ENCODE measurements around the gene WDR70.

Gene WDR70

DNA sequence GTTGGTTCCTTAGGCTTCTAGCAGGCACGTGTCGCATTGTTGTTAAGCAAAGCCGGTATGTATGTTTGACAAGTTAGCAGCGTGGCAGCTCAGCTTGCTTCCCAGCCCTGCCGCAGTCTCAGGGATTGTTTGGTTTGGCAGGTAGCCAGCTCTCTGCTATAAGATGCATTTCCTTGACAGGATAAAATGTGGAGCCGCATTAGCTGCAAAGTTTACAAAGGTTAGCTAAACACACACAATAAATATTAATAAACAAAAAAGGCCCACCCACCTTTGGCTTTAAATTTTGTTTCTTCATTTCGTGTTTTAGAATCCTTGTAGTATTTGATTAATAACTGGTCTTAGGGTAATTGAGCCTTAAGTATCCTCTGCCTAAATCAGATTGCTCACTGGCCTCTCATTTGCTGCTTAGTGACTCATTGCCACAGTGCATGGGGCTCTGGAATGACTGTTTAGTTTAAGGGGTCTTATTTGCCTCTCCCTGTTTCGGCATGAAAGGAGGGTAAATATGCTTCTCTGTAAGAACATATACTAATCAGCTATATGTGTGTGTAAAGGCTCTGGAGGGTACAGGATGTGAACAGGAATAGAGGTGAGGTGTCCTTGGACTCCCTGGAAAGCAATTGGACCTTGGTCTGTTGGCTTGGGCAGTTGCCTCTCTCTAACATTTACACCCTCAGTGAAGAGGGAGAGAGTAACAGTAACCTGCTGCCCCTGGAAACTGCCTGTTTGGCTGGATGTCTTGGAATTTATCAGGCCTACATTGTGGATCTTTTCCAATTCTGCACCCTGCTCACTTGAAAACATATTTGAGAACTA, 338.7 kb downstream of the WDR70 start:
- Mint-ChIP-seq H3K9me3 (no peaks in the 10 kb centered on the region), H3K27me3 (ENCODE audit: low read depth) (no peaks in the 10 kb centered on the region), H3K4me1 (ENCODE audit: low read depth) (peaks cover 20% of the 10 kb centered on the region), H3K4me3 (no peak overlapping the region), H3K36me3 (ENCODE audit: low read depth) (peaks cover 7% of the 10 kb centered on the region), H3K27ac (no peak overlapping the region)
- DNase-seq (ENCODE audit: low spot score), result no peak

DNA sequence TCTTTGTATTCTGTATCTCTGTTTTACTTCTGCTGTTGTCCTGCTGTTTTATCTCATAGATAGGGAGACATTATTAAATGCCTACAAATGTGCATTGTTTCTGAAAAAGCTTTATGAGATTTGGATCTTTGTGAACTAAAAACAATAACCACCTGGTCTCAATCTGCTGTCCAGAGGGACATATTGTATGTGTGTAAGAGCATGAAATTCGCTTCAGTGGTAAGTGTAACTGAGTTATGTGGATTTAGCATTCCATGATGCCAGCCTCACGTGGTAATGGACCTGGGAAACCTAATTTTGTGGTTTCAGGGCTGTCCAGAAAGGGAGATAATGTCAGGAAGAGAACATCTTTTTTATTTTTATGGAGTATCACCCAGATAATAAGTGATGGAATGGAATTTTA, 341.4 kb downstream of the WDR70 start:
- no peak overlapping the region for H3K4me3 Mint-ChIP-seq
- no peak overlapping the region for H3K27ac Mint-ChIP-seq
- peaks cover 28% of the 10 kb centered on the region for H3K4me1 Mint-ChIP-seq (ENCODE audit: low read depth)
- no peaks in the 10 kb centered on the region for H3K9me3 Mint-ChIP-seq
- H3K36me3 Mint-ChIP-seq (ENCODE audit: low read depth), result peaks cover 8% of the 10 kb centered on the region
- DNase-seq (ENCODE audit: low spot score), result no peak
- H3K27me3 Mint-ChIP-seq (ENCODE audit: low read depth), result no peaks in the 10 kb centered on the region

DNA sequence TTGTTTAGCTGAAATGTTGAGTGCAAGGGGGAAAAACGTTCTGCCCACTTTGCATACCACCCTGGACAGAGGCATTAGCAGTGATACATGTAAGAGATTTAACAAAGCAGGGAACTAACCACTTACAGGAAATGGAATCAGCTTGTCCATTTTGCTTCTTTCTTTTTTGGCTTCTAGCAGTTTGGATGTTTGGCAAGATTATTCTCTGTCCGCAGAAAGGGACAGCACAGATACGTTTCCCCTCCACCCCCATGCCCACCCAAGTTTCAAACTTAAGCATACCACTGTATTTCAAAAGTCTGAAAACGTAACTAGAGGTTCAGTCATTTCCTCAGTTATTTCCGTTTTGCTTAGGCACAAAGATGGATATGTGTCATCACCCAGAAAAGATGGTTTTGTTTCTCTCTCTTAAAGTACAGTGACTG, 342.3 kb downstream of the WDR70 start:
- peak; percentile 64 for DNase-seq (ENCODE audit: low spot score)
- Mint-ChIP-seq H3K27me3 (ENCODE audit: low read depth) (no peaks in the 10 kb centered on the region), H3K36me3 (ENCODE audit: low read depth) (peaks cover 11% of the 10 kb centered on the region), H3K4me1 (ENCODE audit: low read depth) (peaks cover 28% of the 10 kb centered on the region), H3K27ac (peak overlapping the region; percentile 89), H3K9me3 (no peaks in the 10 kb centered on the region), H3K4me3 (peak overlapping the region; percentile 74)

DNA sequence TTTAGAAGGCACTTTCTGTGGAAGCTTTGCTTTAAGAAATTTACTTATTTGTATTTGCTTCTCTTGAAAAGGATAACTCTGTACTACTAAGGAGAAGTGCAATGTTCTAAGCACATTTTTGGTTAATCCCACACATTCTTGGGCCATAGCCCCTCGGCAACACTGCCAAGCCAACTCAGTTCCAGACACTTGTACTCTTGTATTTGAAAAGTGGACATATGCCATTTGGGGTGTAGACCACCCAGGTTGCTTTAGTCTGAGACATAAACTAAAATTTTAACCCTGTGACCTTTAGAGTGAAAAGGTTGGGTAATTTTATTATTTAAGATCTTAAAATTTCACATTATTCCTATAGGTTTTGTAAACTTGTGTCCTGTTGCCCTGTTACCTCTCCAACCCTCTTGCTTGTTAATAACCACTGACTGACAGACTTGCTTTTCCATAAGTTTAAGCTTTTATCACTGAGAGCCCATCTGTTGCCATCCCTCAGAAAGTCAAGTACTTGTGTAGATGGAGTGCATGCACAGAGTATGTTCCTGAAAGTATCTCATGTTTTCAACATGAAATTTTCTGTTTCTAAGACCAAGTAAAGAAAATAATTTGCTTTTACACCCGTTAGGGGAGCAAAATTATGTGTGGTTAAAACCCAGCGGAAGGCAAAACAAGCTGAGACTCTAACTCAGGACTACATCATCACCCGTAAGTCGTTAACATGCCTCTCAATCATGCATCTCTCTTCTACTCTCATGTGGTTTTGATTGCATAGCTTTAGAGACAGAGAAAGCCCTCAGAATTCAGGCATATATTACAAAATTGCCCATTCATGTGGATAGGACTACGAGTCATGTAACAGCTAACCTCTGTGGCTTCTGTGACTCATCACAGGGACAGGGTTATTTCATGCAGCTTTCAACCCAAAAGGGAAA, 343.4 kb downstream of the WDR70 start:
- H3K4me3 Mint-ChIP-seq, result peak overlapping the region; percentile 69
- H3K36me3 Mint-ChIP-seq (ENCODE audit: low read depth), result peaks cover 20% of the 10 kb centered on the region
- H3K4me1 Mint-ChIP-seq (ENCODE audit: low read depth), result peaks cover 28% of the 10 kb centered on the region
- H3K9me3 Mint-ChIP-seq, result no peaks in the 10 kb centered on the region
- H3K27me3 Mint-ChIP-seq (ENCODE audit: low read depth), result no peaks in the 10 kb centered on the region
- peak; percentile 75 for DNase-seq (ENCODE audit: low spot score)
- peak overlapping the region; percentile 88 for H3K27ac Mint-ChIP-seq

DNA sequence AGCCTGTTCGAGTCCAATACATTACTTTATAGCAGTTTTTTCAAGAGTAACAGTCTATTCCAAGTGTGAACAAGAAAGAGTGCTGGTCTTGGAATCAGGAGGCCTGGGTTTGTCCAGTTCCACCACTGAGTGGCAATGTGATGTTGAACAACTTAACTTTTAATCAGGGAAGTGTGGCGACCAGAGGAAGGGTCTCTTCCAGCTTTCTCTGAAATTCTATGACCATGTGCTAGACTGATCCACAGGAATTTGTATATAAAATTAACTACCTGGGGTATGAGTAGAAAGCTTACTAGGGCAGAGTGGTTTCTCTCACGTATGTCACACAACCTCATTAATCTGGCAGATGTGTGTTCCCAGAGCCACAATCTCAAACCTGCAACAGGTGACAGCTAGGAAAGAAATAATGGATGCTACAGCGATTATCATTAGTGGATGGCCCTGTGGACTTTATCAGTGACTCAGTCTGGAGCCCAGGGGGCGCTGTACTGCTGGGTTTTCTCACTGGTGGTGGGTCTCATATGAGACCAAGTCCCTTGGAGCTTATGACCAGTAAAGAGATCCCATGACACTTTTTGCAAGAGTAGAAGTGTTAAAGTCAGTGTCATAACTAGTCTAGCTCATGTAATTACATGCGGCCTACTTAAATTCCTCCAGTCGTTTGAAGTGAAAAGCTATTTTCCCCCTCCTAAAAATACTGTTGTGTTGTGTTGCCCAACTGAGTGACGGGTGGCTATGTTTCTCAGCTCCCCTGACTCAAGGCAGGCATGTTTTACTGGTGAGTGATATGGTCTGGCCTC, 344.2 kb downstream of the WDR70 start:
- Mint-ChIP-seq H3K4me3 (peak overlapping the region; percentile 69), H3K36me3 (ENCODE audit: low read depth) (peaks cover 22% of the 10 kb centered on the region), H3K9me3 (no peaks in the 10 kb centered on the region)

DNA sequence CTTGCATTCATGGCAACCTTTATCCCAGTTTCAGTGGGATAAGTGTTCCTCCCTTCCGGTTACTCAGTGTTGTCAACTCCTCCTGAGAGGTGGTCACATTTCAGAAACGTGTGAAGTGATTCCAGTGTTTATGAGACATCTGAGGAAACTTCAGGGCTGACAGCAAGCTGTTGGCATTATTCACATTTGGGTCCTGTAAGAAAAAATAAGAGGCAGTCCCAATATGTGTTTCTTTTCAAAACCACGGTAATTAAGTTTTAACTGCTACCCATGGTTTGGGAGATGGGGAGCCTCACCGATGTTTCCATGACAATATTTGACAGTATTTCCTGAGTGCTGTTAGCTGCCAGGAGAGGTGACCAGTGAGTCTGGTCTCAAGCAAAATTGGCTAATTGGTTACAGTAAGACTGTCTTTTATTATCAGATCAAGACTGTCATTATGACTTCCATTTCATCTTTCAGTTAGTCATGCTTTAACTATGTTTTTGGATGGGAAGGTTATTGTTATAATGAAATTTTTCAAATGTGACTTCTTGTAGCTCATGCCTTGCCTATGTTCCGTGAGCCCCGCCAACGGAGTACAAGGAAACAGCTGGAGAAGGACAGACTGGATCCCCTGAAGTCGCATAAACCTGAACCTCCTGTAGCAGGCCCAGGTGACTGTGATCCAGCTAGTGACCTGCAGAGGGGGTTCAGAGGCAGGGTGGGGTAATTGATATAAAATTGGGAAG, 345.4 kb downstream of the WDR70 start:
- DNase-seq (ENCODE audit: low spot score), result no peak
- H3K27me3 Mint-ChIP-seq (ENCODE audit: low read depth), result no peaks in the 10 kb centered on the region
- no peak overlapping the region for H3K4me3 Mint-ChIP-seq
- peaks cover 28% of the 10 kb centered on the region for H3K4me1 Mint-ChIP-seq (ENCODE audit: low read depth)
- no peaks in the 10 kb centered on the region for H3K9me3 Mint-ChIP-seq
- no peak overlapping the region for H3K27ac Mint-ChIP-seq
- peaks cover 29% of the 10 kb centered on the region for H3K36me3 Mint-ChIP-seq (ENCODE audit: low read depth)

More for the DNA sequence above, 344.2 kb downstream of the WDR70 start:
- Mint-ChIP-seq H3K27ac (peak overlapping the region; percentile 88), H3K27me3 (ENCODE audit: low read depth) (no peaks in the 10 kb centered on the region), H3K4me1 (ENCODE audit: low read depth) (peaks cover 28% of the 10 kb centered on the region)
- no peak for DNase-seq (ENCODE audit: low spot score)

DNA sequence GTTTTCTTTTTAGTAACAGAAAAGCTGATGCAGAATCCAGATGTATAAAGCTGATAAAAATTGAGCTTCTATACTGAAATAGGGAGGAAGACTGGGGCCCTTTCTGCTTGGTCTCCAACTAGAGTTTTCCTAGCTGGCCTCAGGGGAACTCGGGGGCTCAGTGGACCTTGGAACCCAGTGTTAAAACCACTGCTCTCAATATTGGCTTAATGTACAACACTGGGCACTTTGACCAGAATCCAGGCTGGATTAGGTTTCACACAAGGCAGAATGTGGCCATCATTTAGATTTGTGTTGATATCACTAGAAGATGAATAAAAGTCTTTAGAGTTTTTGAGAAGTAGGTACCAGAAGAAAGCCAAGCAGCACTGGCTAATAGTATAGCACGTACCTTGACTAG, 346.1 kb downstream of the WDR70 start:
- no peak overlapping the region for H3K4me3 Mint-ChIP-seq
- H3K27me3 Mint-ChIP-seq (ENCODE audit: low read depth), result no peaks in the 10 kb centered on the region
- peaks cover 33% of the 10 kb centered on the region for H3K36me3 Mint-ChIP-seq (ENCODE audit: low read depth)
- H3K4me1 Mint-ChIP-seq (ENCODE audit: low read depth), result peaks cover 25% of the 10 kb centered on the region
- no peak overlapping the region for H3K27ac Mint-ChIP-seq
- DNase-seq (ENCODE audit: low spot score), result no peak
- no peaks in the 10 kb centered on the region for H3K9me3 Mint-ChIP-seq

DNA sequence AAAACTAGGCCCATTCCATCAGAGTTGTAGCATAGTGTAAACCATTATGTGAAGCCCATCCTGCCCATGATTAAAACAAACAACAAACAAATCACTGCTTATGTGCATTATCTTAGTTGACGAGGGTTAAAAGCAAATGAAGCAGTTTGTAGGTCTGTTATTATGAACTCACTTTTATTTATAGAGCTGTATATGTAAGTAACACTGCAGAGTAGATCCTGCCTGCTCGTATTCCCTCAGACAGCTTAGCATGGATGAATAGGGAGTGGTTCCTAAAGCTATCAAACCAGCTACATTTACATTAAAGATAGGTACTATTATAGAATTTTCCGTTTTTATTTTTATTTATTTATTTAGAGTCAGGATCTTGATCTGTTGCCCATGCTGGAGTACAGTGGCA, 348.1 kb downstream of the WDR70 start:
- no peak for DNase-seq (ENCODE audit: low spot score)
- Mint-ChIP-seq H3K9me3 (no peaks in the 10 kb centered on the region), H3K4me1 (ENCODE audit: low read depth) (peaks cover 11% of the 10 kb centered on the region), H3K36me3 (ENCODE audit: low read depth) (peaks cover 31% of the 10 kb centered on the region), H3K4me3 (no peak overlapping the region), H3K27me3 (ENCODE audit: low read depth) (no peaks in the 10 kb centered on the region), H3K27ac (no peak overlapping the region)

DNA sequence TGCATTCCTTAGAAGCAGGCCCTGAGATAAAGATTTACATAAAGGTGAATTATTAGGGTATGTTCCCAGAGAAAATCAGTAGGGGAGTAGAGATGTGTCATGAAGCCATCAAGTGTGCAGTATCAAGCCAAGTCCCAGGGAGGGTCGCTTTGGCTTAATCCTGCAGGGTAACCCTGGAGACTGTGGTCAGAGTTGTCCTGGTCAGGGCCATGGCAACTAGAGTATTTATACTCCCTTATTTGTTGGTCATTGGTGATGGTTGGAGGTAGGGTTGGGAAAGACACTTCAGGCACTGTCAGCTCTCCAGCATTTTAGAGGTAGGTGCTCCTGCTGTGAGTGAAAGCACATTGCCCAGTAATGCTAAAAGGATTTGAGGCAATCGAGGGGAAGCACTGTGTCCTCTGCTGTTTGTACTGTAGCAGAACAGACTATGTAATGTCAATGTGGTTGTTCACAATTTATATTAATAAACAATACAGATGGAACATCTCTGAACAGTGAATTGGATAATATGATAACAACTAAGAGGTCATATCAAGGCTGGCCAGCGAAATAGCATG, 351.9 kb downstream of the WDR70 start:
- no peak overlapping the region for H3K27ac Mint-ChIP-seq
- peaks cover 23% of the 10 kb centered on the region for H3K36me3 Mint-ChIP-seq (ENCODE audit: low read depth)
- peaks cover 7% of the 10 kb centered on the region for H3K4me1 Mint-ChIP-seq (ENCODE audit: low read depth)
- no peaks in the 10 kb centered on the region for H3K9me3 Mint-ChIP-seq
- DNase-seq (ENCODE audit: low spot score), result no peak
- H3K4me3 Mint-ChIP-seq, result no peak overlapping the region
- H3K27me3 Mint-ChIP-seq (ENCODE audit: low read depth), result no peaks in the 10 kb centered on the region

DNA sequence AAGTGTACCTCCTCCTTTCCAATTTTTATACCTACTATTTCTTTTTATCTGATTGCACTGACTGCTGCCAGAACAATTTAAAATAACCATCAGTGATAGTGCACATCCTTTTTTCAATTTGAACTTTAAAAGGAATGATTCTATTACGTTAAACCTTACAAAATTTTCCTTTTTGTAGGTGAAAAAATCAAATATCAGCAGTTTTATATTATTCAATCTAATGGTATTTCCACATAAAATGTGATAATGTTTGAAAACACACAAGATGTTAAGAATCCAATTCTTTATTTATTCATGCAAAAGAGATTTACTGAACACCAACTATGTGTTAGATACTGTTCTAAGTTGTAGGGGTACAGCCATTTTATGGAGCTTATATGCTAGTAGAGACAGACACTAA, 355.0 kb downstream of the WDR70 start:
- Mint-ChIP-seq H3K4me1 (ENCODE audit: low read depth) (peaks cover 19% of the 10 kb centered on the region), H3K4me3 (no peak overlapping the region), H3K27me3 (ENCODE audit: low read depth) (no peaks in the 10 kb centered on the region), H3K9me3 (no peaks in the 10 kb centered on the region), H3K36me3 (ENCODE audit: low read depth) (peaks cover 9% of the 10 kb centered on the region), H3K27ac (no peak overlapping the region)
- no peak for DNase-seq (ENCODE audit: low spot score)

DNA sequence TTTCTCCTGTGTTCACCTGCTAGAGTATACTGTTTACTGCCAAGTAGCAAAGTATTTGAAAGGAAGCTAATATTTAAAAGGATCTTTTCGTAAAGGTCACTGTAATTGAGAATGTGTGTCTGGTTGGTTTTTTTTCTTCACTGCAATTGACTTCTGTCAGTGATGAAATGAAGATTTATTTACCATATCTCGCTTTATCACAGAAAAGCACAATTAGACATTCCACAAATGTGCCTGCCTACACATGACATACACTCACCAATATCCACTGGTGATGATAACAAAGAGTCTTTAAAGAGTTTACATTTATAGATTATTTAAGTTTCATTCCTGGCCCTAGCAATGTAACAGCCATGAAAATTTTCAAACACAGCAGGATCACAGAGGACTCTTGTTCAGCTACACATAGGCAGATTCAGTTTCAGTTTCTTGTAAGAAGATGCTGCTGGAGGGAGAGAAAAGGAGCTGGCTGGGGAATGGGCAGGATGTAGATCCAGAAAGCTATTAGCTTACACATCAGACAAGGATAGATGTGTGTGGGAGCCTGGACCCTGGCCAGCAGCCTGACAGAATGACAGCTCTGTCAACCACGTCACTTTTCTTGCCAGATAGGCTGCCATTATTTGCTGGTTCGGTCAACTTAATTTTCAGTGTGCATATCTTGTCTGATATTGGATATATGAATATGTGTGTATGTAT, 356.7 kb downstream of the WDR70 start:
- no peak for DNase-seq (ENCODE audit: low spot score)
- no peaks in the 10 kb centered on the region for H3K27me3 Mint-ChIP-seq (ENCODE audit: low read depth)
- peaks cover 5% of the 10 kb centered on the region for H3K36me3 Mint-ChIP-seq (ENCODE audit: low read depth)
- H3K9me3 Mint-ChIP-seq, result no peaks in the 10 kb centered on the region
- H3K4me1 Mint-ChIP-seq (ENCODE audit: low read depth), result peaks cover 19% of the 10 kb centered on the region
- no peak overlapping the region for H3K27ac Mint-ChIP-seq
- H3K4me3 Mint-ChIP-seq, result no peak overlapping the region

DNA sequence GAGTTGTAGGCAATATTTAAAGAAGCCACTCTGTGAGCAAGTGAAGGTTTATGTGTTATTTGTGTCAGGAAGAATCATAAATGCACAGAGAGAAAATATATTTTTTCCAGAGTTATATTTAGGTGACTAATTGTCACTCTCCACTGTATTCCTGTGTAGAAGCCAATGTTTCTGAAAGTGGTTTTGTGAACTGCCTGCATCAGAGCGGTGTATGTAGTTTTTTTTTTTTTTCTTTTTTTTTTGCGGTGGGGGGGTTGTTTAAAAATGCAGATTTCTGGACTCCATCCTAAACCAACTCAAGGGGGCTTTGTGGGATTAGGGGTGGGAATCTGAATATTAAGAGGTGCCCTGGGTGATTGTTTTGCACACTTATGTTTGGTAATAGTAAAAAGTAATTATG, 357.3 kb downstream of the WDR70 start:
- Mint-ChIP-seq H3K27me3 (ENCODE audit: low read depth) (no peaks in the 10 kb centered on the region), H3K4me3 (no peak overlapping the region), H3K36me3 (ENCODE audit: low read depth) (peaks cover 7% of the 10 kb centered on the region), H3K27ac (no peak overlapping the region), H3K4me1 (ENCODE audit: low read depth) (peaks cover 19% of the 10 kb centered on the region), H3K9me3 (no peaks in the 10 kb centered on the region)
- no peak for DNase-seq (ENCODE audit: low spot score)
